HEK293T (cell line): ENCODE results near the gene DIDO1.

Experiments used
- CTCF ChIA-PET: fragments of 350-600 bp; formaldehyde crosslinking; extraction: SDS; loops from one replicate; lab custom pipeline; 2021; ENCODE audit warnings: antibody characterized with exemption, inconsistent platforms; lab: Yijun Ruan, JAX
- POLR2A ChIA-PET: fragments of 350-600 bp; formaldehyde crosslinking; extraction: SDS; loops from one replicate; lab custom pipeline; 2020; ENCODE audit warnings: antibody characterized with exemption, inconsistent platforms; lab: Yijun Ruan, JAX
- DNase-seq: peaks from one replicate; pipeline ENCODE4 v3.0.0; 2012; ENCODE audit warnings: mixed read lengths; ENCODE audit errors: extremely low spot score
- ARNT ChIP-seq: fragments of 450-650 bp; IDR thresholded peaks from 2 replicates; pipeline ENCODE4 v1.6.1; 2017; ENCODE audit warnings: mild to moderate bottlenecking
- BHLHE40 ChIP-seq: fragments of 450-650 bp; IDR thresholded peaks from 2 replicates; pipeline ENCODE4 v1.6.1; 2016; ENCODE audit warnings: mild to moderate bottlenecking, moderate library complexity, borderline replicate concordance
- CTBP1 ChIP-seq: fragments of 450-650 bp; IDR thresholded peaks from 2 replicates; pipeline ENCODE4 v1.6.1; 2016; ENCODE audit warnings: borderline replicate concordance
- ELF4 ChIP-seq: fragments of 450-650 bp; IDR thresholded peaks from 2 replicates; pipeline ENCODE4 v1.6.1; 2017; ENCODE audit warnings: antibody characterized with exemption
- FOXK2 ChIP-seq: fragments of 450-650 bp; IDR thresholded peaks from 2 replicates; pipeline ENCODE4 v1.6.1; 2016; ENCODE audit warnings: mild to moderate bottlenecking
- FOXM1 ChIP-seq: fragments of 450-650 bp; IDR thresholded peaks from 2 replicates; pipeline ENCODE4 v1.6.1; 2017; ENCODE audit warnings: mild to moderate bottlenecking, borderline replicate concordance
- LEF1 ChIP-seq: fragments of 450-650 bp; IDR thresholded peaks from 2 replicates; pipeline ENCODE4 v1.6.1; 2017; ENCODE audit warnings: mild to moderate bottlenecking, borderline replicate concordance
- NFRKB ChIP-seq: fragments of 450-650 bp; IDR thresholded peaks from 2 replicates; pipeline ENCODE4 v1.6.1; 2016; ENCODE audit warnings: mild to moderate bottlenecking, moderate library complexity
- SUZ12 ChIP-seq: fragments of 450-650 bp; IDR thresholded peaks from 2 replicates; pipeline ENCODE4 v1.6.1; 2016; ENCODE audit warnings: mild to moderate bottlenecking
- TARDBP ChIP-seq: fragments of 450-650 bp; IDR thresholded peaks from 2 replicates; pipeline ENCODE4 v1.6.1; 2016
- ZNF384 ChIP-seq: fragments of 450-650 bp; IDR thresholded peaks from 2 replicates; pipeline ENCODE4 v1.6.1; 2016

DIDO1 gene

GRCh38 chr20:62828051-62828450 lies 98.3 kb downstream of the DIDO1 start:
- no peak for DNase-seq
- TF ChIP-seq FOXM1 (no peak), ZNF384 (no peak), ELF4 (no peak), FOXK2 (no peak), LEF1 (no peak), TARDBP (no peak), CTBP1 (no peak), SUZ12 (no peak), ARNT (no peak), NFRKB (no peak), BHLHE40 (no peak)
- POLR2A ChIA-PET, result no interaction called here
- CTCF ChIA-PET, result no interaction called here
